Glutamatergic neuron (in vitro differentiated cells): ENCODE results near the gene PTBP3. TPM values are rescaled to one million over a fixed set of nuclear protein-coding genes. Genes with fewer than 3 reads are reported as not detected.
"Not testable (repeated sequence)": the region's sequence is repeated elsewhere in the genome, so short reads cannot be mapped to it uniquely, and the experiment has no call there.

Experiments used
- DNase-seq: peaks from one replicate; pipeline ENCODE4 v3.0.0; 2022
- H3K27ac Mint-ChIP-seq: one replicate; pipeline ENCODE4 v1.8.0; 2020; ENCODE audit warnings: mild to moderate bottlenecking, mixed read lengths, inconsistent platforms; ENCODE audit not compliant: unreplicated experiment
- H3K27me3 Mint-ChIP-seq: one replicate; pipeline ENCODE4 v1.8.0; 2020; ENCODE audit warnings: mild to moderate bottlenecking, moderate library complexity, mixed read lengths, inconsistent platforms; ENCODE audit not compliant: unreplicated experiment
- H3K36me3 Mint-ChIP-seq: one replicate; pipeline ENCODE4 v1.8.0; 2020; ENCODE audit warnings: mild to moderate bottlenecking, mixed read lengths, inconsistent platforms; ENCODE audit not compliant: unreplicated experiment
- H3K4me1 Mint-ChIP-seq: one replicate; pipeline ENCODE4 v1.8.0; 2020; ENCODE audit warnings: mild to moderate bottlenecking, low read depth, mixed read lengths, inconsistent platforms; ENCODE audit not compliant: unreplicated experiment
- H3K4me3 Mint-ChIP-seq: one replicate; pipeline ENCODE4 v1.8.0; 2020; ENCODE audit warnings: mild to moderate bottlenecking, mixed read lengths, inconsistent platforms; ENCODE audit not compliant: unreplicated experiment
- H3K9me3 Mint-ChIP-seq: one replicate; pipeline ENCODE4 v1.8.0; 2020; ENCODE audit warnings: mild to moderate bottlenecking, moderate library complexity, mixed read lengths, inconsistent platforms; ENCODE audit not compliant: unreplicated experiment
- CTCF ChIP-seq: fragments of 200-600 bp; sonication (generic); IDR thresholded peaks from one replicate; pipeline ENCODE4 v1.5.0; 2021; ENCODE audit not compliant: partially characterized antibody, unreplicated experiment
- total RNA-seq: library from RNA; stranded (reverse); fragmentation: NEBNext Ultra II Directional; extraction: Animal tissue kit (Norgen Biotek cat#: 25700); gene quantifications from one replicate; pipeline ENCODE4 v1.2.1, GENCODE V29; 2021; ENCODE audit not compliant: unreplicated experiment

Gene PTBP3
- total RNA-seq, 1 donor from 2014 or later: 48.6 TPM

- Mint-ChIP-seq H3K27me3 (peaks cover 3% of the 10 kb centered on the region), H3K4me3 (no peak overlapping the region), H3K27ac (no peak overlapping the region), H3K36me3 (no peaks in the 10 kb centered on the region), H3K4me1 (no peaks in the 10 kb centered on the region), H3K9me3 (peaks cover 4% of the 10 kb centered on the region)
- no peak for TF ChIP-seq CTCF
- no peak for DNase-seq
Observed at GRCh38 chr9:112194969-112195431, 138.4 kb downstream of the PTBP3 start.

GRCh38 chr9:112193572-112194288 lies 139.7 kb downstream of the PTBP3 start:
- Mint-ChIP-seq H3K27me3 (no peaks in the 10 kb centered on the region), H3K27ac (no peak overlapping the region), H3K9me3 (peaks cover 1% of the 10 kb centered on the region), H3K4me1 (no peaks in the 10 kb centered on the region), H3K4me3 (no peak overlapping the region), H3K36me3 (no peaks in the 10 kb centered on the region)
- DNase-seq: no peak
- TF ChIP-seq CTCF: no peak

GRCh38 chr9:112190320-112190719 lies 143.1 kb downstream of the PTBP3 start:
- DNase-seq, H3K4me1 Mint-ChIP-seq, H3K27ac Mint-ChIP-seq, H3K9me3 Mint-ChIP-seq, H3K36me3 Mint-ChIP-seq, H3K27me3 Mint-ChIP-seq, H3K4me3 Mint-ChIP-seq: not testable (repeated sequence)

- Mint-ChIP-seq H3K27ac (no peak overlapping the region), H3K4me1 (no peaks in the 10 kb centered on the region), H3K27me3 (peaks cover 1% of the 10 kb centered on the region), H3K4me3 (no peak overlapping the region), H3K36me3 (no peaks in the 10 kb centered on the region), H3K9me3 (peaks cover 1% of the 10 kb centered on the region)
- no peak for TF ChIP-seq CTCF
- no peak for DNase-seq
Observed at GRCh38 chr9:112188884-112189283, 144.5 kb downstream of the PTBP3 start.

- no peak overlapping the region for H3K4me3 Mint-ChIP-seq
- peaks cover 1% of the 10 kb centered on the region for H3K27me3 Mint-ChIP-seq
- H3K4me1 Mint-ChIP-seq: no peaks in the 10 kb centered on the region
- no peak for TF ChIP-seq CTCF
- no peak overlapping the region for H3K27ac Mint-ChIP-seq
- H3K36me3 Mint-ChIP-seq: no peaks in the 10 kb centered on the region
- peaks cover 1% of the 10 kb centered on the region for H3K9me3 Mint-ChIP-seq
- DNase-seq: no peak
Observed at GRCh38 chr9:112187404-112187803, 146.0 kb downstream of the PTBP3 start.
